Measurements from ENCODE around the gene VOPP1.

Gene VOPP1

DNA sequence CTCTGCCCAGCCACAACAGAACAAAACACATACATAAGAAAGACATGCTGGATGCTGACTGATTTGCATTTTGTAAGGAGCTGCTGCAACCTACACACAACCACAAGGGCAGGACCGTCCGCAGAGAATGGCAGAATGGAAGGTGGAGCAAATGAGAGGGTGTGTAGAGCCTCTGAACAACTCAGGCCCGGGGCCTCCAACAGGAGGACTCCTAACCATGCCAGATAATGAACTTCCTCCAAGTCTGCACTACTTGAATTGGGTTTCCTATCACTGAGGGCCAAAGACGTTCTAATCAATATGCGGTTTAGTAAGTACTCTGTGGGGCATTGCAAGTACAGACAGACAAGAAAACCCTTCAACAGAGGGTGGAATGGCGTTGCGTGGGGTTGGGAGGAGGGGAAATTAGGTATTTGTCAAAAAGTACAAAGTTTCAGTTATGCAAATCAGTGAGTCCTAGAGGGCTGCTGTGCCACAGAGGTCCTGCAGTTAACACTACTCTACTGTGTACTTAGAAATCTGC lies 14.6 kb downstream of the VOPP1 start:
- in situ Hi-C loops (cut with MboI; ENCODE audit: low sequenced_read_pairs) = loop anchor here (25.0 kb wide), 1 partner anchor 795 kb away; the partner anchor contains the start of gene SEC61G
- H3K27me3 ChIP-seq (ENCODE audit: low read depth) = no peaks in the 10 kb centered on the region
- DNase-seq (ENCODE audit: low spot score in 2 of 2) = peak; percentile 6 to 53
- H3K9me3 ChIP-seq = no peaks in the 10 kb centered on the region
- 0 out of 2 replicates have a peak, but pooled peaks cover 2% of the 10 kb centered on the region for H3K36me3 ChIP-seq (replicated peaks)
- H3K4me1 ChIP-seq = peaks cover 7% of the 10 kb centered on the region; the same call in 1 of the 2 replicates
- H3K4me3 ChIP-seq = no peak overlapping the region

DNA sequence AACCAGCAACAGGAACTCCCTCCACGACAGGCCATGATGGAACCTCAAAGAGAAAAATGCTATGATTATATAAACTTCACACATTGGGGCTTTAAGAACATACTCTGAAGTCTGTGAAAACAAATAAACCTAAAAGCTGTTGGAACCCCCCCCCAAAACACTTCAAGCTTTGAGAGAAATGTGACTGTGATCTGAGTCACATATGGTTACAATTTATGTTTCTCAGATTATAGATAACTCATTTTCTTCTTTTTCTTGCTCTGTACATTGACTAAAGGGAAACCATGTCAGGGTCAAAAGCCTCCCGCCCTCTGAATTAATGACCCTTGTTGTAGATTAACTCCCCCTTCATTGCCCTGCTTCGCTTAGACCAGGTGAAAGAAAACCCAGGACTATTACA lies 15.8 kb downstream of the VOPP1 start:
- 0 out of 2 replicates have a peak, but pooled peaks cover 2% of the 10 kb centered on the region for H3K36me3 ChIP-seq (replicated peaks)
- no peak for DNase-seq (ENCODE audit: low spot score in 2 of 2)
- H3K27me3 ChIP-seq (ENCODE audit: low read depth) = no peaks in the 10 kb centered on the region
- H3K4me1 ChIP-seq = peaks cover 7% of the 10 kb centered on the region; the same call in 1 of the 2 replicates
- in situ Hi-C loops (cut with MboI; ENCODE audit: low sequenced_read_pairs) = loop anchor here (25.0 kb wide), 1 partner anchor 794 kb away; the partner anchor contains the start of gene SEC61G
- no peaks in the 10 kb centered on the region for H3K9me3 ChIP-seq
- H3K4me3 ChIP-seq = no peak overlapping the region

DNA sequence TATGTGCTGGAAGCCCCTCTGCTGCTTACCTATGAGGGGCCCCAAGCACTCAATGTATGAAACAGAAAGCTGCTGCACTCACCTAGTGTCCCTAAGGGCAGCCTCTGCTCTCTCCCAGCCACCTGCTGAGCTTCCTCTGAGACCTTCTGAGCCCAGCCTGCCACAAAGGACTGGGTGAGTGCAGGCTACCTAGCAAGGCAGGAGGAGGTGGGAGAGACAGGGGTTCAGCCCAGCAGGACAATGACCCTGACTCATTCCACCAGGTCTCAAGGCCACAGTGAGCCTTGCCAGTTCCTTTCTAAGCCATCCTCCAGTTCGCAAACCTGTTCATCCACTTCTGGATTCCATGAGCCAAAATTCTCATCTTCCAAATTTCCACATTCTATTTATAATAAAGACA lies 16.3 kb downstream of the VOPP1 start:
- H3K27me3 ChIP-seq (ENCODE audit: low read depth) = no peaks in the 10 kb centered on the region
- in situ Hi-C loops (cut with MboI; ENCODE audit: low sequenced_read_pairs) = loop anchor here (25.0 kb wide), 1 partner anchor 794 kb away; the partner anchor contains the start of gene SEC61G
- no peak overlapping the region for H3K4me3 ChIP-seq
- peaks cover 7% of the 10 kb centered on the region; the same call in 1 of the 2 replicates for H3K4me1 ChIP-seq
- no peak for DNase-seq (ENCODE audit: low spot score in 2 of 2)
- H3K9me3 ChIP-seq = no peaks in the 10 kb centered on the region
- 0 out of 2 replicates have a peak, but pooled peaks cover 2% of the 10 kb centered on the region for H3K36me3 ChIP-seq (replicated peaks)

DNA sequence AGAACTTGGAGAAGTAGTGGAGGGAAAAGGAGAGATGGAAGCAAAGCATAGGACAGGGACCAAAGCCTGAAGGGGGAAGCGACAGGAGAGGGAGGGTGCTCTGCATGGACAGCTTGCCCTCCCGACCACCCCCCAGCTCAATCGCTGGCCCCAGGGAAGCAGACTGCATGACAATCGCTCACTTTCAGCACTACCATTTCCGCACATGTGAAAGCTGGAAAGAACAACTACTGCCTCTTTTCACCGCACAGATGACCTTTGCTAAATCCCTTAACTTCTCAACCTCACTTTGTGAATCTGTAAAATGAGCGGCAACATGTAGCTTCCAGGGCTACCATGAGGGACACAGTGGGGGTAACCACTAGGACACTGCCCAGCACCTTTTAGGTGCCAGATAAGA lies 17.1 kb downstream of the VOPP1 start:
- Histone ChIP-seq H3K9me3 (no peaks in the 10 kb centered on the region), H3K4me1 (peaks cover 7% of the 10 kb centered on the region; the same call in 1 of the 2 replicates), H3K36me3 (replicated peaks) (0 out of 2 replicates have a peak, but pooled peaks cover 2% of the 10 kb centered on the region), H3K27me3 (ENCODE audit: low read depth) (no peaks in the 10 kb centered on the region), H3K4me3 (no peak overlapping the region)
- no peak for DNase-seq (ENCODE audit: low spot score in 2 of 2)
- in situ Hi-C loops (cut with MboI; ENCODE audit: low sequenced_read_pairs) = loop anchor here (25.0 kb wide), 1 partner anchor 793 kb away; the partner anchor contains the start of gene SEC61G

DNA sequence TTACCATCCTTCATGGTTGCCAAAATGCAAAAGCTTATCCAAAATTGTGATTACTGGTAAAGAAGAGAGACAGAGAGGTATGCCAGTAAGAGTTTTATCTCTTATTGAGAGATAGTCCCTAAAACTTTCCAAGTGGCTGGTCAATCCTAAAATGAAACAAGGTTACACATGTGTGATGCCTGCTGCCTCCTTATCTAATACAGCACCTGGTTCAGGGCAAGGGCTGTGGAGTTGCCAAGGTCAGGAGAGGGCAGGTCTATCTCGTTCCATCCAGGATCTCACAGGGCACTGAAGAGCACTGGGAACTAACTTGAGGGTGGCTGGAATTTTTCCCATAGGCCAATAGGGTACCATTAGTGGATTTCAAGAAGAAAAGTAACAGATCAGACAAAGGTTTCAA lies 18.3 kb downstream of the VOPP1 start:
- 0 out of 2 replicates have a peak, but pooled peaks cover 2% of the 10 kb centered on the region for H3K36me3 ChIP-seq (replicated peaks)
- no peaks in the 10 kb centered on the region for H3K27me3 ChIP-seq (ENCODE audit: low read depth)
- in situ Hi-C loops (cut with MboI; ENCODE audit: low sequenced_read_pairs) = loop anchor here (25.0 kb wide), 1 partner anchor 792 kb away; the partner anchor contains the start of gene SEC61G
- no peak overlapping the region for H3K4me3 ChIP-seq
- no peak for DNase-seq (ENCODE audit: low spot score in 2 of 2)
- H3K4me1 ChIP-seq = peaks cover 7% of the 10 kb centered on the region; the same call in 1 of the 2 replicates
- H3K9me3 ChIP-seq = no peaks in the 10 kb centered on the region

DNA sequence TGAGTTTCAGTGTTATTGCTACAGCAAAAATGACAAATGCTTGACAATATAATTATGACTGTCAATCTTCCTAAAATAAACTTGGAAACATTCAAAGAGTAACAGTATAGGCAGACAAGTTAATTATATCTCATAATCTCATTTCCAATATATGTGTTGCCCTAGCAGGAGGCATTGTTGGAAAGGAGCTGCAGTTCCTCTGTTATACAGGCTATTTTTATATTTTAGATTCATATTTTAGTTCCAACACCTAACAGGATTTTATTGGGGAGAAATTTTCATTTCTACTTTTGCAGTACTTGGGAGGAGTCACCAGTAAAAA lies 19.3 kb downstream of the VOPP1 start:
- in situ Hi-C loops (cut with MboI; ENCODE audit: low sequenced_read_pairs) = loop anchor here (25.0 kb wide), 1 partner anchor 791 kb away; the partner anchor contains the start of gene SEC61G
- Histone ChIP-seq H3K9me3 (no peaks in the 10 kb centered on the region), H3K4me1 (peaks cover 5% of the 10 kb centered on the region; the same call in 1 of the 2 replicates), H3K36me3 (replicated peaks) (0 out of 2 replicates have a peak, but pooled peaks cover 2% of the 10 kb centered on the region), H3K27me3 (ENCODE audit: low read depth) (no peaks in the 10 kb centered on the region), H3K4me3 (no peak overlapping the region)
- DNase-seq (ENCODE audit: low spot score in 2 of 2) = no peak

DNA sequence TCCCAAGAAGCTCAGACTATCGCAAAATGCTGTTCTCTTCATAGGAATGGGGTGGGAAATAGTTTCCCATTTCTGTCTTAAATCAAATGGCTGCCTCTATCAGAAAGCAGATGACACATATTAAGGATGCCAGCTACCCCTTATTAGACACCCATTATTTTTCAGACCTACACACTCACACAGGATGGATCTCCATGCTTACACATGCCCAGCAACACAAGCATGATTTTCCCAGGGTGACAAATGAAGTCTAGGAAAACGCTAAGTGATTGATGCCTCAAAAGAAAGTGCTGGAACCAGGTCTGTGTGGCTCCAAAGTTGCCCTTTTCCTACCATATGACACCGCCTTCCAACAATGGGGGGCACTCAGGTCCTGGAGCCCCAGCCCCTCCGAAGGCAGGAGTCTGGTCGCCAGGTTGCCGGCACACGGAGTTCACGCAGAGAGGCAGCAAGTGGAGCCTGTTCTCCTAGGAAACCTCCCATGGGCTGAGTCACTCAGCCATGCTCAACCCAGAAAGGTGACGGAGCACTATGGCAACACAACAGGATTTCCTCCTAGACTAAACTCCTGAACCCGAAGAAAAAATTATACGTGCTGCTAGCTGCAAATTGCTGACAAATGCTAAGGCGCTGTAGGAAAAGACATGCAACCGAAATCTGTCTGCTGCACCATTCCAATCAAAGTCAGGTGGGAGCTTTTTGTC lies 19.8 kb downstream of the VOPP1 start:
- Histone ChIP-seq H3K27me3 (ENCODE audit: low read depth) (no peaks in the 10 kb centered on the region), H3K4me3 (no peak overlapping the region), H3K4me1 (no peaks in the 10 kb centered on the region), H3K36me3 (replicated peaks) (0 out of 2 replicates have a peak, but pooled peaks cover 2% of the 10 kb centered on the region), H3K9me3 (no peaks in the 10 kb centered on the region)
- no peak for DNase-seq (ENCODE audit: low spot score in 2 of 2)
- in situ Hi-C loops (cut with MboI; ENCODE audit: low sequenced_read_pairs) = loop anchor here (25.0 kb wide), 1 partner anchor 790 kb away; the partner anchor contains the start of gene SEC61G

DNA sequence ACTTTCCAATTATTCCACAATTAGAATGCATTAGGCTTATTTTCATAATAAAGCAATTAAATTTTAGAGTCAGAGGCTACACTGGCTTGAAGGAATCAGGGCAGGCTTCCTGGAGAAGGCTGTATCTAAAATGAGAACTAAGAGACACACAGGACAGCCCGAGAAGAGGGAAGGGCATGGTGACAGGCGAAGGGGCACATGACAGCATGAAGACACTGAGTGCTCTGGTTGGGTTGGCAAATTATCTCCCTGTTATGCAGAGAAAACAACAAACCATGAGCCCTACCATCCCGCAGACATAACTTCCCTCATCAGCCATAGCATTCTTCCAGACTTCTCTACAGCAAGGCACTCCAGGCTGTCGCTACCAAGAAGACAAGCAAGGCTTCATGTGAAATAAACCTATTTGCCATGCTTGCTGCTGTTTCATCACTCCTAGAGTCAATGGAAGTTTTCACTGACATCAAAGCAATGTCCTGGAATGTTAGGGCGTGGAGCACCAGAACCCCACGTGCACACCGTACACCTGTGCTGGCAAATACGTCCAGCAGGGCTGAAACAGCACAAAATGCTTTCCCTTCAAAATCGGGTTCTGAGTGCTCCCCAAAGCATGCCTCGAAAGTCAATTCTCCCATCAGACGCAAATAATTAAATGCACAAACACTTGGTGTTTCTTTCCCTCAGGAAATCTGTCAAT lies 21.3 kb downstream of the VOPP1 start:
- DNase-seq (ENCODE audit: low spot score in 2 of 2) = no peak
- no peaks in the 10 kb centered on the region for H3K27me3 ChIP-seq (ENCODE audit: low read depth)
- no peak overlapping the region for H3K4me3 ChIP-seq
- no peaks in the 10 kb centered on the region for H3K9me3 ChIP-seq
- in situ Hi-C loops (cut with MboI; ENCODE audit: low sequenced_read_pairs) = loop anchor here (25.0 kb wide), 1 partner anchor 789 kb away; the partner anchor contains the start of gene SEC61G
- H3K36me3 ChIP-seq (replicated peaks) = 0 out of 2 replicates have a peak, but pooled peaks cover 2% of the 10 kb centered on the region
- no peaks in the 10 kb centered on the region for H3K4me1 ChIP-seq

DNA sequence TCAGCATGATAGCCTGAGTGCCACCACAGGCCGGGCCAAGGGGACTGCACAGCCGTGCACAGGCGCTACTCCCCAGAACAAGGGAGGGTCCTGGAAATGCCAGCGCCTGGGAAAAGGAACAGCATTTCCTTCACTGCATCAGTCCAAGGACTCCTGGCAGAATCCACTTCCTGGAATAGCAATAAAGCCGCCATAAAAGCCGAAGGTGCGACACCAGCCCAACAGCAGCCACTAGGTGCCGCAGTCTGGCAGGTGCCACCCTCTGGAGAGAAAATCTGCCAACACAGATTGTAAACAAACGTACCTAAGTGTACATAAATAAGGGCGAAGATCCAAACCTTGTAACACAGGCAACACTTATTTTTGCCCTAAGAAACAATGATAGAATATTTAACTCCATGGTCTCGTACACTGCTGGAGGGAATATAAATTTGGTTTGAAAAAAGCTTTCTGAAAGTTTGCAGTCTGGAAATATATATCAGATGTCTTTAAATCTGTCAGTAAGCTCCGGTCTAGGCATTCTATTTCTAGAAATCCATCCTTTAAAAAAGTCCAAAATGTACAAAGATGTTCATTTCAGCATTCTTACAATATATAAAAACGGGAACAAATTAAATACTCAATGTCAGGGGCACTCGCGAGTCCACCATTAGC lies 22.2 kb downstream of the VOPP1 start:
- H3K9me3 ChIP-seq = no peaks in the 10 kb centered on the region
- H3K4me3 ChIP-seq = no peak overlapping the region
- no peak for DNase-seq (ENCODE audit: low spot score in 2 of 2)
- H3K36me3 ChIP-seq (replicated peaks) = no peaks in the 10 kb centered on the region
- in situ Hi-C loops (cut with MboI; ENCODE audit: low sequenced_read_pairs) = loop anchor here (25.0 kb wide), 1 partner anchor 788 kb away; the partner anchor contains the start of gene SEC61G
- H3K27me3 ChIP-seq (ENCODE audit: low read depth) = no peaks in the 10 kb centered on the region
- H3K4me1 ChIP-seq = no peaks in the 10 kb centered on the region

DNA sequence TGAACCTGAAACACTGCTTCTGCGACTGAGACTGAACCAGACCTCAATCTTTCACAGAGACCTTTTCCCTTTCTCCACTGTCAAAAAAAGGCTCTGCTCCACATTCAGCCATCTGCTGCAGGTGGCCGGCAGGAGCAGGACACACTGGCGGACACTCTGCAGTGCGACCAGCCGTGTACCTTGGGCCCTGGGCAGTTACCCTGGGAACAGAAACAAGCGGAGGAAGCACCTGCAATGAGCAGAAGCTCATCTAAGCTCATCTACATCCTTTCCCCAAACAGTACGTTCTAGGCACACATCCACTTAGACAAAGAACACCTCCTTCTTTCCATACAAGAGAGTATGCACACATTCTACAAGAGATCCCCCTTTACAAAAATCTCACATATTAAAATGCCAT lies 22.8 kb downstream of the VOPP1 start:
- no peak for DNase-seq (ENCODE audit: low spot score in 2 of 2)
- in situ Hi-C loops (cut with MboI; ENCODE audit: low sequenced_read_pairs) = no loop called here
- H3K4me1 ChIP-seq = no peaks in the 10 kb centered on the region
- H3K27me3 ChIP-seq (ENCODE audit: low read depth) = no peaks in the 10 kb centered on the region
- H3K4me3 ChIP-seq = no peak overlapping the region
- no peaks in the 10 kb centered on the region for H3K9me3 ChIP-seq
- H3K36me3 ChIP-seq (replicated peaks) = no peaks in the 10 kb centered on the region

DNA sequence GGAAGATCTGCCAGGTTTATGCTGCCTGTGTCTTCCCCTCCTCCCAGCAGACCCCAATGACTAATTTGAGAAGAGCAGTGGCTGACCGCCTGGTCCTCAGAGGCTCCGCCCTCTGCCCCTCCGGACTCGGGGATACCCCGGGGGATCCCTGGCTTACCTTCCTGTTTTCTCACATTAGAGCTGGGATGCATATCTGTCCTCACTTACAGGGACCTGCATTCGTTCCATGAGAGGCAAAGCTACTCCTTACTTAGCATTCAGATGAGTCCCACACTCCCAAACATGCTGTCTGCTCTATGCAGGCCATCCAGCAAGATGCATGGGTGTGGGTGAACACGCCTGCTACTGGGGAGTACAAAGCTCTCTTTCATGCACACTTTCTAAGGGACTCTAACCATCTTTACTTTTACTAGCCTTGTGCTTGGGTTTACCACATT lies 24.0 kb downstream of the VOPP1 start:
- H3K9me3 ChIP-seq = no peaks in the 10 kb centered on the region
- no peaks in the 10 kb centered on the region for H3K4me1 ChIP-seq
- no peaks in the 10 kb centered on the region for H3K27me3 ChIP-seq (ENCODE audit: low read depth)
- 0 out of 2 replicates have a peak, but pooled peaks cover 3% of the 10 kb centered on the region for H3K36me3 ChIP-seq (replicated peaks)
- no peak overlapping the region for H3K4me3 ChIP-seq
- no peak for DNase-seq (ENCODE audit: low spot score in 2 of 2)
- in situ Hi-C loops (cut with MboI; ENCODE audit: low sequenced_read_pairs) = no loop called here

DNA sequence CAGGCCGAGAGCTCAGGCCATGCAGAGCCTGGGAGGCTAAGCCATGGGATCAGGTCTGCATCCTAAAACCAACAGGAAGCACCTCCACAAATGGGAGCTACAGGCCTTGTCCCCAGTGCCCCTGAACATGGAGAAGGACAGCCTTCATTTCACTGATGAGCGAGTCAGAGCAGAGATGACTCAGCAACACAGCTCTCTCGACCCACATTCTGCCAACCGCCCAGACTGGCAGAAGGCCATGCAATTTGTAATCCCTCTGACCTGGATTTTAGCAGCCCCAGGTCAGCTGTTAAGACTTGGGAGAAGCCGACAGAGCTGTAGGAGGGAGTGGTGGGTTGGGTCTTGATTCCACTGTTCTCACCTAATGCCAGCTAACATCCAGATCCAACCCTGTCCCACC lies 25.5 kb downstream of the VOPP1 start:
- Histone ChIP-seq H3K9me3 (no peaks in the 10 kb centered on the region), H3K36me3 (replicated peaks) (0 out of 2 replicates have a peak, but pooled peaks cover 3% of the 10 kb centered on the region), H3K27me3 (ENCODE audit: low read depth) (no peaks in the 10 kb centered on the region), H3K4me3 (no peak overlapping the region), H3K4me1 (no peaks in the 10 kb centered on the region)
- in situ Hi-C loops (cut with MboI; ENCODE audit: low sequenced_read_pairs) = no loop called here
- no peak for DNase-seq (ENCODE audit: low spot score in 2 of 2)

DNA sequence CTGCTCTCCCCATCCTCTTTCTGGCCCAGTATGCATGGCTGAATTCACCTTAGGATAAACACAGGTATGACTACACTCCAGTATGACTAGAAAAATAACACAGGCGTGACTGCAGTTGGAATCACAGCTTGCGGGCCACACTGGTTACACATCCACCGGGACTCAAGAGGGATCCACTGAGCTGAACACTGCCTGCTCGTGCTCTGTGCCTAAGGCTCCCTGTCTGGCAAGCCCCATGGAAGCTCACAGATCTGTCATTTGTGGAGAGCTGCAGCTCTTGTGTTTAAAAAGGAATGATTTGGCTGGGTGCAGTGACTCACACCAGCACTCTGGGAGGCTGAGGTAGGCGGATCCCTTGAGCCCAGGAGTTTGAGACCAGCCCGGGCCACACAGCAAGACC lies 26.8 kb downstream of the VOPP1 start:
- Histone ChIP-seq H3K4me1 (no peaks in the 10 kb centered on the region), H3K9me3 (no peaks in the 10 kb centered on the region), H3K27me3 (ENCODE audit: low read depth) (no peaks in the 10 kb centered on the region), H3K4me3 (no peak overlapping the region), H3K36me3 (replicated peaks) (0 out of 2 replicates have a peak, but pooled peaks cover 3% of the 10 kb centered on the region)
- no peak for DNase-seq (ENCODE audit: low spot score in 2 of 2)
- in situ Hi-C loops (cut with MboI; ENCODE audit: low sequenced_read_pairs) = no loop called here
